SK-N-SH (cell line): Measurements from ENCODE around the gene BMP2K. TPM values are rescaled to one million over a fixed set of nuclear protein-coding genes. Genes with fewer than 3 reads are reported as not detected.

Experiments used
- CTCF ChIA-PET: fragments of 300-600, 350-600 bp; formaldehyde crosslinking; extraction: SDS; loops from one replicate; lab custom pipeline; 2021; lab: Yijun Ruan, JAX
- POLR2A ChIA-PET: fragments of 350-600 bp; sonication (Branson Sonifier 250); formaldehyde crosslinking; extraction: SDS; loops from one replicate; lab custom pipeline; 2020; ENCODE audit warnings: antibody characterized with exemption, inconsistent platforms; lab: Yijun Ruan, JAX
- DNase-seq: peaks from one replicate; pipeline ENCODE4 v3.0.0; 2012
- H2AFZ ChIP-seq: fragments of 200-600 bp; sonication (generic); 2 replicates; pipeline ENCODE4 v1.8.1; 2016; ENCODE audit warnings: antibody characterized with exemption, mild to moderate bottlenecking, low read depth
- H3F3A ChIP-seq: fragments of 200-600 bp; sonication (generic); replicated peaks from 2 replicates; pipeline ENCODE3; 2016; ENCODE audit warnings: antibody characterized with exemption, mild to moderate bottlenecking; ENCODE audit not compliant: insufficient read depth
- H3K27ac ChIP-seq, 2 experiments: fragments of 200-500 bp in 1 of 2; fragments of 200-600 bp in 1 of 2; sonication (Bioruptor generic) in 1 of 2; sonication (generic), shearing (Covaris generic) in 1 of 2; 2 replicates each; pipeline versions ENCODE4 v1.5.1 to v1.6.1; 2014 to 2016; ENCODE audit warnings: low read depth in 2 of 2, inconsistent platforms in 1 of 2, low read length in 1 of 2, mild to moderate bottlenecking in 1 of 2, mixed read lengths in 1 of 2
- H3K27me3 ChIP-seq: fragments of 200-600 bp; sonication (generic), shearing (Covaris generic); 2 replicates; pipeline ENCODE4 v1.6.1; 2016; ENCODE audit warnings: mixed run types; ENCODE audit not compliant: insufficient read depth
- H3K36me3 ChIP-seq, 2 experiments: fragments of 200-500 bp in 1 of 2; fragments of 200-600 bp in 1 of 2; sonication (Bioruptor generic) in 1 of 2; sonication (generic) in 1 of 2; replicated peaks in 1 of 2; 2 replicates each; pipeline versions ENCODE3 to v1.5.1; 2014 to 2016; ENCODE audit warnings: low read length in 1 of 2, mild to moderate bottlenecking in 1 of 2; ENCODE audit not compliant: insufficient read depth in 2 of 2, control insufficient read depth in 1 of 2
- H3K4me1 ChIP-seq, 2 experiments: fragments of 200-500 bp in 1 of 2; fragments of 200-600 bp in 1 of 2; sonication (Bioruptor generic) in 1 of 2; sonication (generic), shearing (Covaris generic) in 1 of 2; 2 replicates each; pipeline versions ENCODE4 v1.5.1 to v1.6.1; 2014 to 2016; ENCODE audit warnings: low read depth in 1 of 2, low read length in 1 of 2, mixed run types in 1 of 2; ENCODE audit not compliant: insufficient read depth in 2 of 2, control insufficient read depth in 1 of 2
- H3K4me2 ChIP-seq: fragments of 200-600 bp; sonication (generic), shearing (Covaris generic); 2 replicates; pipeline ENCODE4 v1.6.1; 2017; ENCODE audit warnings: mixed run types
- H3K4me3 ChIP-seq, 2 experiments: fragments of 200-500 bp in 1 of 2; fragments of 200-600 bp in 1 of 2; sonication (Bioruptor generic) in 1 of 2; sonication (generic), shearing (Covaris generic) in 1 of 2; 2 replicates each; pipeline versions ENCODE4 v1.5.1 to v1.8.1; 2014 to 2016; ENCODE audit warnings: low read depth in 2 of 2, inconsistent platforms in 1 of 2, low read length in 1 of 2, mild to moderate bottlenecking in 1 of 2, mixed read lengths in 1 of 2, moderate library complexity in 1 of 2
- H3K79me2 ChIP-seq: fragments of 200-600 bp; sonication (generic); 2 replicates; pipeline ENCODE4 v1.8.1; 2017; ENCODE audit warnings: mild to moderate bottlenecking; ENCODE audit not compliant: insufficient read depth
- H3K9ac ChIP-seq: fragments of 200-600 bp; sonication (generic); 2 replicates; pipeline ENCODE4 v1.6.1; 2017; ENCODE audit warnings: mixed run types
- H3K9me2 ChIP-seq: fragments of 200-600 bp; sonication (generic); 2 replicates; pipeline ENCODE4 v1.6.1; 2017; ENCODE audit warnings: mixed run types
- H3K9me3 ChIP-seq: fragments of 200-600 bp; sonication (generic); 2 replicates; pipeline ENCODE4 v1.6.1; 2017; ENCODE audit warnings: mixed run types, mild to moderate bottlenecking, moderate library complexity
- H4K20me1 ChIP-seq: fragments of 200-600 bp; sonication (generic); 2 replicates; pipeline ENCODE4 v1.6.1; 2017; ENCODE audit warnings: mild to moderate bottlenecking, mixed run types; ENCODE audit not compliant: insufficient read depth
- ELF1 ChIP-seq: IDR thresholded peaks from 2 replicates; pipeline ENCODE4 v1.4.0; 2012
- EP300 ChIP-seq, 2 experiments: IDR thresholded peaks; 2 replicates each; pipeline versions ENCODE4 v1.4.0 to v1.6.1; 2012; ENCODE audit warnings: borderline replicate concordance in 1 of 2, low read depth in 1 of 2, low read length in 1 of 2
- EZH2phosphoT487 ChIP-seq: fragments of 200-600 bp; sonication (generic); IDR thresholded peaks from 2 replicates; pipeline ENCODE4 v1.6.1; 2017; ENCODE audit warnings: low read depth, mixed run types, mild to moderate bottlenecking, antibody characterized with exemption, moderate library complexity, borderline replicate concordance
- FOXJ3 ChIP-seq: sonication (generic); formaldehyde crosslinking; IDR thresholded peaks from 2 replicates; pipeline ENCODE4 v1.5.1; 2020; ENCODE audit warnings: mild to moderate bottlenecking, missing genetic modification reagents
- FOXM1 ChIP-seq: IDR thresholded peaks from 2 replicates; pipeline ENCODE4 v1.4.0; 2012; ENCODE audit warnings: low read depth, mild to moderate bottlenecking
- GABPA ChIP-seq: IDR thresholded peaks from 2 replicates; pipeline ENCODE4 v1.4.0; 2012; ENCODE audit warnings: low read depth, mild to moderate bottlenecking
- GATA2 ChIP-seq: sonication (generic); formaldehyde crosslinking; IDR thresholded peaks from 2 replicates; pipeline ENCODE4 v1.5.0; 2020; ENCODE audit warnings: mild to moderate bottlenecking, missing genetic modification reagents
- MEF2A ChIP-seq: IDR thresholded peaks from 2 replicates; pipeline ENCODE4 v1.4.0; 2012; ENCODE audit warnings: low read depth, borderline replicate concordance
- MXI1 ChIP-seq: IDR thresholded peaks from 2 replicates; pipeline ENCODE4 v1.6.1; 2012; ENCODE audit warnings: mild to moderate bottlenecking, low read depth, low read length, improper control_type of control experiment
- RAD21 ChIP-seq: IDR thresholded peaks from 2 replicates; pipeline ENCODE4 v1.6.1; 2012; ENCODE audit warnings: mild to moderate bottlenecking, low read length
- RCOR1 ChIP-seq: fragments of 150-350 bp; IDR thresholded peaks from 2 replicates; pipeline ENCODE4 v1.6.1; 2017; ENCODE audit warnings: antibody characterized with exemption, low read length
- RXRA ChIP-seq: IDR thresholded peaks from 2 replicates; pipeline ENCODE4 v1.4.0; 2012; ENCODE audit warnings: low read depth, mild to moderate bottlenecking, borderline replicate concordance
- TEAD4 ChIP-seq: IDR thresholded peaks from 2 replicates; pipeline ENCODE4 v1.4.0; 2012; ENCODE audit warnings: mild to moderate bottlenecking, borderline replicate concordance; ENCODE audit not compliant: insufficient read depth
- USF1 ChIP-seq: IDR thresholded peaks from 2 replicates; pipeline ENCODE4 v1.4.0; 2012; ENCODE audit warnings: low read depth, borderline replicate concordance
- YY1 ChIP-seq: IDR thresholded peaks from 2 replicates; pipeline ENCODE4 v1.4.0; 2012; ENCODE audit warnings: low read depth, mild to moderate bottlenecking
- WGBS: methylation state at CpG from one replicate; pipeline ENCODE4 v1.1.6; 2017; ENCODE audit warnings: low lambda C conversion rate; 5-methylcytosine and 5-hydroxymethylcytosine counted together
- polyA plus RNA-seq, 3 experiments: library from polyadenylated mRNA; depleted of rRNA; stranded (reverse); fragments of >200 nt; gene quantifications; 2 replicates each; pipeline ENCODE4 v1.2.3, GENCODE V29; 2012
- TF ChIP-seq, protein P1 (sequence below): IDR thresholded peaks from 2 replicates; pipeline ENCODE4 v1.4.0; 2012; ENCODE audit warnings: low read depth
- TF ChIP-seq, protein P2 (sequence below): IDR thresholded peaks from 2 replicates; pipeline ENCODE4; 2012
- TF ChIP-seq, protein P3 (sequence below): IDR thresholded peaks from 2 replicates; pipeline ENCODE4 v1.4.0; 2012; ENCODE audit warnings: low read depth, borderline replicate concordance
- TF ChIP-seq, protein P4 (sequence below): IDR thresholded peaks from 2 replicates; pipeline ENCODE4 v1.6.1; 2012; ENCODE audit warnings: mild to moderate bottlenecking, low read depth, low read length, moderate library complexity

The BMP2K gene
- polyA plus RNA-seq, 1 of the 3 experiments (the other 2 are of a cell fraction), result 7.2 TPM

DNA sequence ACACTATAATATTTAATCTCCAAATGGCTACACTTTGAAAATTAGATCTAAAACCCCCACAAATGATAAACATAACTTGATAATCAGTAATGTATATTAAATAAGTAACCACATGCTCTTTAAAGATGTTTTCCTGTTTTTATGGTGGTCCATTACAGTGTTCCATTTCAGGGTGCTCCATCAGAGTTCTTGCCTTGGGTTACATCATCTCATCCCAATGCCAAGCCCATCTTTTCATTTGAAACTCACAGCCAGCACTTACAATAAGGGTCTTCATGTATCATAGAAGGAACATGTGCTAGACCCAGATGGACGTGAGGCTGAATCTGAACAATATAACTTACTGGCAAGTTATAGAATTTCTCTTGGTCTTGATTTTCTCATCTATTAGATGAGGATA, 173.6 kb downstream of the BMP2K start:
- H3K27me3 ChIP-seq, result no peaks in the 10 kb centered on the region
- 63% methylated on average over 1 of the region's 1 CpG for WGBS
- peaks cover 0 to 4% of the 10 kb centered on the region in 2 experiments for H3K36me3 ChIP-seq
- H3K9me3 ChIP-seq, result peaks cover 7% of the 10 kb centered on the region; the same call in 1 of the 2 replicates
- no peak overlapping the region for H3K27ac ChIP-seq
- H3K79me2 ChIP-seq, result no peaks in the 10 kb centered on the region
- no peaks in the 10 kb centered on the region for H3K4me1 ChIP-seq
- H3K9me2 ChIP-seq, result no peaks in the 10 kb centered on the region
- no peak for DNase-seq
- no peak overlapping the region for H3K4me3 ChIP-seq
- no peak overlapping the region for H2AFZ ChIP-seq
- H3K4me2 ChIP-seq, result no peak overlapping the region
- no peaks in the 10 kb centered on the region for H3F3A ChIP-seq
- H3K9ac ChIP-seq, result no peak overlapping the region
- POLR2A ChIA-PET, result no interaction called here
- no peaks in the 10 kb centered on the region for H4K20me1 ChIP-seq
- CTCF ChIA-PET, result interaction anchor here (1.6 kb wide), 1 partner anchor 1272 kb away, joined by 4 read pairs; no protein-coding TSS in a partner anchor
- TF ChIP-seq EZH2phosphoT487, result no peak
- no peak for TF ChIP-seq MEF2A
- TF ChIP-seq, protein P1, sequence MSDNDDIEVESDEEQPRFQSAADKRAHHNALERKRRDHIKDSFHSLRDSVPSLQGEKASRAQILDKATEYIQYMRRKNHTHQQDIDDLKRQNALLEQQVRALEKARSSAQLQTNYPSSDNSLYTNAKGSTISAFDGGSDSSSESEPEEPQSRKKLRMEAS, result no peak
- no peak for TF ChIP-seq FOXM1
- TF ChIP-seq RAD21, result no peak
- no peak for TF ChIP-seq EP300 (IDR thresholded peaks at IDR 0.05; ENCODE audit: borderline replicate concordance in 1 of 2, low read depth in 1 of 2, low read length in 1 of 2)
- TF ChIP-seq RXRA, result no peak
- TF ChIP-seq RCOR1, result no peak
- TF ChIP-seq GATA2 (CRISPR knock-in tag), result no peak
- TF ChIP-seq FOXJ3, result no peak
- no peak for TF ChIP-seq USF1
- TF ChIP-seq, protein P2, sequence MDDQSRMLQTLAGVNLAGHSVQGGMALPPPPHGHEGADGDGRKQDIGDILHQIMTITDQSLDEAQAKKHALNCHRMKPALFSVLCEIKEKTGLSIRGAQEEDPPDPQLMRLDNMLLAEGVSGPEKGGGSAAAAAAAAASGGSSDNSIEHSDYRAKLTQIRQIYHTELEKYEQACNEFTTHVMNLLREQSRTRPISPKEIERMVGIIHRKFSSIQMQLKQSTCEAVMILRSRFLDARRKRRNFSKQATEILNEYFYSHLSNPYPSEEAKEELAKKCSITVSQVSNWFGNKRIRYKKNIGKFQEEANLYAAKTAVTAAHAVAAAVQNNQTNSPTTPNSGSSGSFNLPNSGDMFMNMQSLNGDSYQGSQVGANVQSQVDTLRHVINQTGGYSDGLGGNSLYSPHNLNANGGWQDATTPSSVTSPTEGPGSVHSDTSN, result no peak
- TF ChIP-seq MXI1, result no peak
- TF ChIP-seq TEAD4, result no peak
- no peak for TF ChIP-seq YY1
- TF ChIP-seq, protein P3, sequence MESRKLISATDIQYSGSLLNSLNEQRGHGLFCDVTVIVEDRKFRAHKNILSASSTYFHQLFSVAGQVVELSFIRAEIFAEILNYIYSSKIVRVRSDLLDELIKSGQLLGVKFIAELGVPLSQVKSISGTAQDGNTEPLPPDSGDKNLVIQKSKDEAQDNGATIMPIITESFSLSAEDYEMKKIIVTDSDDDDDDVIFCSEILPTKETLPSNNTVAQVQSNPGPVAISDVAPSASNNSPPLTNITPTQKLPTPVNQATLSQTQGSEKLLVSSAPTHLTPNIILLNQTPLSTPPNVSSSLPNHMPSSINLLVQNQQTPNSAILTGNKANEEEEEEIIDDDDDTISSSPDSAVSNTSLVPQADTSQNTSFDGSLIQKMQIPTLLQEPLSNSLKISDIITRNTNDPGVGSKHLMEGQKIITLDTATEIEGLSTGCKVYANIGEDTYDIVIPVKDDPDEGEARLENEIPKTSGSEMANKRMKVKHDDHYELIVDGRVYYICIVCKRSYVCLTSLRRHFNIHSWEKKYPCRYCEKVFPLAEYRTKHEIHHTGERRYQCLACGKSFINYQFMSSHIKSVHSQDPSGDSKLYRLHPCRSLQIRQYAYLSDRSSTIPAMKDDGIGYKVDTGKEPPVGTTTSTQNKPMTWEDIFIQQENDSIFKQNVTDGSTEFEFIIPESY, result no peak
- TF ChIP-seq, protein P4, sequence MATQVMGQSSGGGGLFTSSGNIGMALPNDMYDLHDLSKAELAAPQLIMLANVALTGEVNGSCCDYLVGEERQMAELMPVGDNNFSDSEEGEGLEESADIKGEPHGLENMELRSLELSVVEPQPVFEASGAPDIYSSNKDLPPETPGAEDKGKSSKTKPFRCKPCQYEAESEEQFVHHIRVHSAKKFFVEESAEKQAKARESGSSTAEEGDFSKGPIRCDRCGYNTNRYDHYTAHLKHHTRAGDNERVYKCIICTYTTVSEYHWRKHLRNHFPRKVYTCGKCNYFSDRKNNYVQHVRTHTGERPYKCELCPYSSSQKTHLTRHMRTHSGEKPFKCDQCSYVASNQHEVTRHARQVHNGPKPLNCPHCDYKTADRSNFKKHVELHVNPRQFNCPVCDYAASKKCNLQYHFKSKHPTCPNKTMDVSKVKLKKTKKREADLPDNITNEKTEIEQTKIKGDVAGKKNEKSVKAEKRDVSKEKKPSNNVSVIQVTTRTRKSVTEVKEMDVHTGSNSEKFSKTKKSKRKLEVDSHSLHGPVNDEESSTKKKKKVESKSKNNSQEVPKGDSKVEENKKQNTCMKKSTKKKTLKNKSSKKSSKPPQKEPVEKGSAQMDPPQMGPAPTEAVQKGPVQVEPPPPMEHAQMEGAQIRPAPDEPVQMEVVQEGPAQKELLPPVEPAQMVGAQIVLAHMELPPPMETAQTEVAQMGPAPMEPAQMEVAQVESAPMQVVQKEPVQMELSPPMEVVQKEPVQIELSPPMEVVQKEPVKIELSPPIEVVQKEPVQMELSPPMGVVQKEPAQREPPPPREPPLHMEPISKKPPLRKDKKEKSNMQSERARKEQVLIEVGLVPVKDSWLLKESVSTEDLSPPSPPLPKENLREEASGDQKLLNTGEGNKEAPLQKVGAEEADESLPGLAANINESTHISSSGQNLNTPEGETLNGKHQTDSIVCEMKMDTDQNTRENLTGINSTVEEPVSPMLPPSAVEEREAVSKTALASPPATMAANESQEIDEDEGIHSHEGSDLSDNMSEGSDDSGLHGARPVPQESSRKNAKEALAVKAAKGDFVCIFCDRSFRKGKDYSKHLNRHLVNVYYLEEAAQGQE, result no peak
- TF ChIP-seq GABPA, result no peak
- TF ChIP-seq ELF1, result no peak
